GM12878 (cell line): Measurements from ENCODE around the gene WAS.

ENCODE experiments used
- BHLHE40 ChIP-seq, 2 experiments: fragments of 450-650 bp in 1 of 2; IDR thresholded peaks; 2 replicates each; pipeline ENCODE4 v1.6.1; 2011 to 2017; ENCODE audit warnings: low read depth in 2 of 2, borderline replicate concordance in 1 of 2, improper control_type of control experiment in 1 of 2, low read length in 1 of 2, mild to moderate bottlenecking in 1 of 2
- BMI1 ChIP-seq: fragments of 450-650 bp; IDR thresholded peaks from 2 replicates; pipeline ENCODE4 v1.6.1; 2016; ENCODE audit warnings: mild to moderate bottlenecking, moderate library complexity, borderline replicate concordance
- CREB1 ChIP-seq: IDR thresholded peaks from 2 replicates; pipeline ENCODE4 v1.6.1; 2012; ENCODE audit warnings: low read depth, mild to moderate bottlenecking, inconsistent platforms
- EZH2 ChIP-seq: IDR thresholded peaks from 2 replicates; pipeline ENCODE4 v1.6.1; 2012; ENCODE audit warnings: low read depth, mild to moderate bottlenecking, control low read depth, inconsistent platforms, low read length, borderline replicate concordance; ENCODE audit not compliant: control insufficient read depth
- FOXM1 ChIP-seq: IDR thresholded peaks from 2 replicates; pipeline ENCODE4 v1.6.1; 2012; ENCODE audit warnings: low read depth, mild to moderate bottlenecking, inconsistent platforms, low read length, moderate library complexity
- HCFC1 ChIP-seq: fragments of 150-350 bp; IDR thresholded peaks from 2 replicates; pipeline ENCODE4 v1.6.1; 2014; ENCODE audit warnings: low read length
- LARP7 ChIP-seq: fragments of 450-650 bp; IDR thresholded peaks from 2 replicates; pipeline ENCODE4 v1.6.1; 2017; ENCODE audit warnings: mild to moderate bottlenecking
- POLR2A ChIP-seq: IDR thresholded peaks from 2 replicates; pipeline ENCODE4 v1.6.1; 2011; ENCODE audit warnings: low read depth, mild to moderate bottlenecking, low read length
- SPI1 ChIP-seq: IDR thresholded peaks from 2 replicates; pipeline ENCODE4 v1.6.1; 2011; ENCODE audit warnings: low read depth, mild to moderate bottlenecking, low read length, moderate library complexity, borderline replicate concordance; ENCODE audit not compliant: insufficient read depth

- TF ChIP-seq HCFC1, result no peak; the same call in 1 of the 2 replicates
- peak; percentile 89 for TF ChIP-seq POLR2A
- TF ChIP-seq EZH2, result no peak
- TF ChIP-seq CREB1, result no peak
- no peak for TF ChIP-seq LARP7
- peak in 1 of 2 experiments; percentile 63; a peak in 1 of 4 replicates for TF ChIP-seq BHLHE40 (IDR thresholded peaks at IDR 0.05; ENCODE audit: borderline replicate concordance in 1 of 2, low read depth in 2 of 2, low read length in 1 of 2)
- TF ChIP-seq BMI1, result no peak
- no peak for TF ChIP-seq FOXM1
- TF ChIP-seq SPI1, result no peak
Measured at GRCh38 chrX:48696301-48696908, 12.8 kb downstream of the WAS start, which contains the start of gene SUV39H1.
